ENCODE results near the gene EFCAB5.

GRCh38 chr17:30068465-30068864 lies 127.0 kb downstream of the EFCAB5 start:
- TF ChIP-seq CTCF (conservative IDR thresholded peaks at IDR 0.05; ENCODE audit: low read depth in 2 of 2) (no peak), ZNF114 (CRISPR knock-in tag; IDR thresholded peaks at IDR 0.05) (no peak), EZH2 (IDR thresholded peaks at IDR 0.05; ENCODE audit: low read depth, unreplicated experiment) (no peak), CREB1 (CRISPR knock-in tag; IDR thresholded peaks at IDR 0.05; ENCODE audit: low read depth) (no peak)

Measured in GM23338 (cell line).